Measurements from ENCODE around the gene TFB1M.
"Not testable (repeated sequence)": the region's sequence is repeated elsewhere in the genome, so short reads cannot be mapped to it uniquely, and the experiment has no call there.

The TFB1M gene

GRCh38 chr6:155292711-155293110 lies 21.6 kb downstream of the TFB1M start:
- no peak for DNase-seq

GRCh38 chr6:155291291-155291690 lies 23.0 kb downstream of the TFB1M start:
- no peak for DNase-seq

GRCh38 chr6:155290491-155290890 lies 23.8 kb downstream of the TFB1M start:
- no peak for DNase-seq

- no peak for DNase-seq
Measured at GRCh38 chr6:155287762-155288161, 26.5 kb downstream of the TFB1M start.

DNA sequence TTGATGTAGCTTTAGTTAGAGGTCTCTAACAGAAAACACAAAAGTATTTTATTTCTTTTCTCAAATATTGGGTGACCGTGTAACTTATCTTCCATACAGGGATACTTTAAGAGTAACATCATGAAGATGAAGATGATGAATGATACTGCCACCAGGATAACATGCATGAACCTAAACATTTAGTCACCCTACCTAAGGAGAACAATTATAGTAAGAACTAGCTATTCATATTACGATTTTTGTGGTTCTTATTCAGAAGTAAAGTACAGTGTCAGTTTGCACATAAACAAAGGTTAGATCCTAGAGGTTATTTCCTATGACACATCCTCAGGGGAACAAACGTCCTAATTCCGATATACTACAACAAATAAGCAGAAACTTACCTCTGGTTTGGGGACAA lies 29.5 kb downstream of the TFB1M start:
- DNase-seq = no peak

- no peak for DNase-seq
Measured at GRCh38 chr6:155278319-155279049, 35.8 kb downstream of the TFB1M start.

DNA sequence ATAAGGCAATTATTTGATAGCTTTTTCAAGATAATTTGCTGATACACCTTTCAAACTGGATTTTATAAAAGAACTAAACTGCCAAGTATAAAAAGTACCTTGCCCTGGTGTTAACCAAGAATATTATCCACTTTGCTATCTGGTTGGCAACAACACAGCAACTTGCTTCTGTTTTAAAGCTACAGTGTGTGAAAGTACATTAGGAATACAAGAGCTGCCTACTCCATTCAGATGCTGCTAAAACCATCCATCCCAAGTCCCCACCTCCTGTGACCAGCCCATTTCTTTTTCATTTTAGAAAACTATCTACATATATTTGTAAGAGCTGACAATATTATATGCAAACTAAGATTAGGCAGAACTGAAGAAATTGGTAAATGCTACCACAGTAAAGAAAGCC lies 37.6 kb downstream of the TFB1M start:
- DNase-seq = no peak

DNA sequence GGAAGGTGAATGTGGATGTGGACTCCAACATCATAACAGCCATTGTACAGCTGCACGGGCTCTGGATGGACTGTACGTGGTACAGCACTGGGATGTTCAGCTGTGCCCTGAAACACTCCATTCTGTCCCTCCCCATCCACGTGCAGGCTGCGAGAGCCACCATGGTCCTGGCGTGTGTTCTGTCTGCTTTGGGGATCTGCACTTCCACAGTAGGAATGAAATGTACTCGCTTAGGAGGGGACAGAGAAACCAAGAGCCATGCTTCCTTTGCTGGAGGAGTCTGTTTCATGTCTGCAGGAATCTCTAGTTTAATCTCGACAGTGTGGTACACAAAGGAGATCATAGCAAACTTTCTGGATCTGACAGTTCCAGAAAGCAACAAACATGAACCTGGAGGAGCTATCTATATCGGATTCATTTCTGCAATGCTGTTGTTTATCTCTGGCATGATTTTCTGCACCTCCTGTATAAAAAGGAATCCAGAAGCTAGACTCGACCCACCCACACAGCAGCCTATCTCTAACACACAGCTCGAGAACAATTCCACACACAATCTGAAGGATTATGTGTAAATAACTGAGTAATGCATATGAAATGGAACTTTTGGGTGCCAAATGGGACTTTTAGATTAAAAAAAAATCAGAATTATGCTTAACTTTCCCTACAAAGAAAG lies 38.3 kb downstream of the TFB1M start:
- DNase-seq = no peak

DNA sequence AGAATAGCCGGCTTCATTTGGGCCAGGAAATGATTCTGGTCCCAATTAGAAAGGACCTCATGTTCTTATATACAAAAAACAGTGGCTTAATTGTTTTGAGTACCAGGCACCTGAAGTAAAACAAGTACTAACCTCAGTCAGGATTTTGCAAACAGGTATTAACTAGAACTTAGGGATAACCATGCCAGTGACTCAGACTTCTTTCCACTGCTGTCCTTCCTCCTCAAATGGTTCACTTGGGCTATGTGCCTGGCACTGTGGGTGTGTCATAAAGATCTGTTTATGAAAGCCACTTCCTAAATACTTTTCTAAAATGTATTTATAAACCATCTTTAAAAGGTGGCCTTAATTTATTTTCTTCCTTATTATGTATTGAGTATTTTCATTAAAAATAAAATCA lies 39.8 kb downstream of the TFB1M start:
- DNase-seq = no peak

- no peak for DNase-seq
Measured at GRCh38 chr6:155274106-155274505, 40.2 kb downstream of the TFB1M start.

- DNase-seq = no peak
Measured at GRCh38 chr6:155273431-155273830, 40.9 kb downstream of the TFB1M start.

DNA sequence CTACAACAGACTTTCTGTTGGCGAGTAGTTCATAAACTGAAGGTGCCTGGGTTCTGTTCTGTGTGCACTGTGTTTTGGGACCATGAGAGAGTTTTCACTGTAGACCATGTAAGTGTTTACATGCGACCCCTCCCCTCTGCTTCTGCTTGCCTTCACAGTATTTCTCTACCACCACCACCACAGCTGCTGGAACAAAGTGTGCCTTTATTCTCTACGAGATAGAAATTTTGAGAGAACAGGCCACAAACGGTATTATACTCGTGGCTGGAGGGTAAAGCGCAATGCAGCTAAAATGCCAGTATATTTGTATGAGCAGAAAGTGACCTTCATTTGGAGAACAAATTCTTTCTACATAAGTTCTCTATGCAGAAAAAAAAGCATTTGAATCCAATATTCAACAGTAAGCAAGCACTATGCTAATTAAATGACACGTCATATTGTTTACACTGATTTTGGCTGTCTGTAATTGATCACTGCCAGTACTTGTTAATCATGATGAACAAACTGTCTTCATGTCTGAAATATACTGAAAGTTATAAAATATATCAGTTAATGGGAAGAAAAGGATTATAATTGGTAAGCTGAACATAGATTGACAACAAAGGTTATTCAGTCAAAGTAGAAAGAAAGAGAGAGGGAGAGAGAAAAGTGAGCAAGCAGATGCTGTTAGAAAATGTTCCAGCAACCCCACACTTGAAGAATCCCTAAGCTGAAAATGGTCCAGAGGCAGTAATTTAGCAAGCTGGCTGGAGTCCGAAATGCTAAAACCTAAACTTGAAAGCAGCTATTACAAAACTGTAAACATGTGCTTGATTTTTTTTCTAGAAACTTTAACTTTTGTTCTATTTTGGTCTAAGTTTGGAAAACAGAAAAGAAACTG lies 41.7 kb downstream of the TFB1M start:
- DNase-seq = no peak

DNA sequence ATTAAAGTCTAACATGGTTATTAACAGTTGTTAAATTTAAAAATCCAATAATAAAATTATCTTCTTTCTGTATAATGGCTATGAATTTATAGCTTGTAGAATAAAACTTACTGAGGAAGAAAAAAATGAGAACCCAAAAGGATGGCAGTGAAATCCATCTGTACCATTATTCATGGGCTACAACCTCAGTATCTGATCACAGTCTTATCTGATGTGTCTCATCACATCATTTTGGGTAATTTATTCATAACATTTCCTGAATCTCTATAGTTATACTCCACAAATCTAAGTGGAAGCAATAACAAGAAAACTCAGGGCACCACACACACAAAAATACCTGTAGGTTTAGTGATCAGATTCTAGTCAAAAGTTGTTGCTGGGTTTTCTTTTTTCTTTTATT lies 43.1 kb downstream of the TFB1M start:
- DNase-seq = no peak

- no peak for DNase-seq
Measured at GRCh38 chr6:155270561-155271091, 43.7 kb downstream of the TFB1M start.

DNA sequence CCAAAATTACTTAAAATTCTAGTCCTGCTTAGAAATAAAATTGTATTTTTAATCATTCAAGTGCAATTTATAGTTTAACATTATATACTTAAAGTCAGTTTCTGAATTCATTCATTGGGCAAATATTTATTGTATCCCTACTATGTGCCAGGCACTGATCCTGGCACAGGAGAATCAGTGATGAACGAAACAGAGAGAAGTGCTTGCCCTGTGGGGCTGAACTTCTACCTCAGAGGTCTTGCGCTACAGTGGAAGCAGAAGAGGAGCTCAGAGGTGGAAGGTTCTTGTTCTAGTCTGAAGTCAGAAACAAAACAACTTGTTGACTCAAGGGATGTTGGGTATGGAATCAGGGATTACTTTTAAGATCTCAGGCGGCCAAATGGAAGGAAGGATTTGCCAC lies 44.5 kb downstream of the TFB1M start:
- DNase-seq = no peak

DNA sequence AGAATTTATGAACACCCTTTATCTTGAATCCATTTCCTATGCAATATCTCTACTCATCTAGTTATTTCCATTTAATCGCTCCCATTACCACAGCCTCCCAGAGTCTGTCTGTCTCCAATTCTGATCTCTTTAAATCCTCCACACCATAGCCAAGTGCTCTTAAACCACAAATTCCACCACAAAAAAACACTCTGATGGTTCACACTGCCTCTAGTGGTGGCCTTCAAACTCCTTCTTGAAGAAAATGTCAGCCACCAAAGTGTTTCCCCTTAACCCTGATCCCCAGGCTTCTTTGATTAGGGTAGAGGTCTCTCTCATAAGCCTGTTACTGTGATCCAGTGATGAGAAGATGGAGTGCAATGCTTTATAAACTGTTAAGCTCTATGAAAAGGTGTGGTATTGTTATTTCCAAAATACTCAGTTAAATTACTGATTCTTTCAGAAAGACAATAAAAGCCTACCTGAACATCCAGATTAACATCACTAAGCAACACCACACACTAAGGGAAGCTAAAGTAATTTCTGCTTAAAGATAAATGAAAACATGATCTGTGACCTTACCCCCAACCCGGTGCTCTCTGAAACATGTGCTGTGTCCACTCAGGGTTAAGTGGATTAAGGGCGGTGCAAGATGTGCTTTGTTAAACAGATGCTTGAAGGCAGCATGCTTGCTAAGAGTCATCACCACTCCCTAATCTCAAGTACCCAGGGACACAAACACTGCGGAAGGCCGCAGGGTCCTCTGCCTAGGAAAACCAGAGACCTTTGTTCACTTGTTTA lies 46.0 kb downstream of the TFB1M start:
- DNase-seq = not testable (repeated sequence)

DNA sequence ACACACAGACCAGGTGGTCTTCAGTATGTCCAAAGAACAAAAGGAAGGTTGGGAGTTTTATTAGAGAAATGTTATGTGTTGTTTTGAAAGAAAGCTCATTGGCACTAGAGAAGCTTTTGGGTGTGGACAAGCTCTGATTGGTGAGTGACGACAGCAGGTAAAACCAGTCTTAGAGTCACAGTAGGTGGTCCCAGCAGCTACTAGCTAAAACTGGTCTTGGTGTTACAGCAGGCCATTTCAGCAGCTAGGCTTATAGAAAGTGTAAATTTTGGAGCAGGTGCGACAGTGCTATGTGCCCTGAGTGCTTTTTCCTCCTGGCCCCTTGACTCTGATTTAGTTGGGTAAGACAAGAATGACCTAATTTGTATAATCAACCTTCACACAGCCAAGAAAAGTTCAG lies 46.9 kb downstream of the TFB1M start:
- no peak for DNase-seq

DNA sequence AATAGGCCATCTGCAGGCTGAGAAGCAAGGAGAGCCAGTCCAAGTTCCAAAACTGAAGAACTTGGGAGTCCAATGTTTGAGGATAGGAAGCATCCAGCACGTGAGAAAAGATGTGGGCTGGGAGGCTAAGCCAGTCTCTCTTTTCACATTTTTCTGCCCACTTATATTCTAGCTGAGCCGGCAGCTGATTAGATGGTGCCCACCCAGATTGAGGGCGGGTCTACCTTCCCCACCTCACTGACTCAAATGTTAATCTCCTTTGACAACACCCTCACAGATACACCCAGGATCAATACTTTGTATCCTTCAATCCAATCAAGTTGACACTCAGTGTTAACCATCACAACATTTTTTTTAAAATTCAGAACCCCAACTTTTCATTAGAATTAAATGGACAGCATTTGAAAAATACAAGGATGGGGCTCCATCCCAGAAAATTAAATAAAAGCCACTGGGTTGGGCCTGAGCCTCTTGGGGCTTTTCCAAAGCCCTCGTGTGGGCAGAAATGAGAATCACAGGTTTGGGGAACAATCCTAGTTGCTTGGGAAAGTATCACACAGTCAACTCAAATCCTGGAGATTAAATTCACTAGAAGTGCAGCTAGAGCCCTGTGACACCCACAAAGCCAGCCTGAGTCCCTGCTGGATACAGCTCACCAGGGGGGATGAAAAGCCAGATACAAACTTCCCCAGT lies 48.3 kb downstream of the TFB1M start:
- DNase-seq = no peak

GRCh38 chr6:155264693-155265320 lies 49.5 kb downstream of the TFB1M start:
- DNase-seq = no peak

DNA sequence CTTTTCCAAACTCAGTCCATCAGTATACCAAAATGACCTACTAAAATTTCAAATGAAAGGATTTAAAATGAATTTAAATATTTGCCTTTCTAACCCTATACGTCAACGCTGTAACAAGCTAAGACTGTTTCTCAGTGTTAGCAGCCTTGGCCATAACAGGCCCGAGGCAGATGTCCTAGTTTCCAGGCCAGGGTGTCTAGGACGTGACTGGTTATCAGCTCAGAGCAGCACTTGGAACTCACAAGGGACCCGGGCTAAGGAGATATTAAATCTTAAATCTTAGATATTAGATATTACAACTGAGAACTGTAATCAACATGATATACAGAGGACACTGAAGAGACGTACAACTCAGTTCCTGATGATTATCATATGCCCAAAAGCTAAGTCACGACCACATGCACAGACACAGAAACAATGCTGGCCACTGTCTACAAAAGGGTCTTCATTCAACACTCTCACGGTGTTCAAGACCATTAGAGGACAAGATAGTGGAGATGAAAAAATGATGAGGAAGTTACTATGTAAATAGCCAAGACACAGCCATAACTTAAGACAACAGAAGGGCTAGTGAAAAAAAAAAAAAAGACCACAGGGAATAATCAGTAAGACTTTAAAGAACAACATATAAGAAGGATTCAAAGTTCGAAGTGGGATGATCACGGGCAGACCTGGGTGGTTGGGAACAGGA lies 50.8 kb downstream of the TFB1M start, which contains the start of gene CLDN20:
CLDN20 (plus strand) TSS at position 641 of the 691 bp plus-strand sequence. CDS start 11,707 bp downstream, outside the sequence.
- no peak for DNase-seq

DNA sequence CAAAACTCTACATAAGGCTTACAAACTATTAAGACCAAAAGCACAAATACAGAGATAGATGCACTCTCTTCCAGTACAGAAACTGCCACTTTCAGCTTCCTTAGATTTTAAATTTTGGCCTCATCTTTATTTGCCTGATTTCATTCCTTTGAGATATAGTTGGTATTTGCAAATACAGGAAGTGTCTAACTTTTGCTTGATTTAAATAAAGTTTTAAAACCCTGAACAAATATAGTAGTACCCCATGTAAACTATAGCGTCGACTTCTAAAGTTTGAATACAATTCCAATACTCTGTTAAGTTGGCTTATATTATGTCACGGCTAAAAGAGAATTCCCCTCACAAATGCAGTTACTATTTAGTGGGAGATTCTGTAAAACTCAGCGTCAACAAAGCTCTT lies 51.6 kb downstream of the TFB1M start:
- no peak for DNase-seq
